Activated T-cell treated with anti-CD3 and anti-CD28 coated beads for 1 hour (primary cell): ENCODE measurements around the gene ZBTB16.
A peak's percentile ranks its signal among the peaks of the same experiment; 100 is the strongest.

Experiments
- DNase-seq: peaks from one replicate; pipeline ENCODE4 v3.0.0-alpha.2; 2020; ENCODE audit warnings: low read depth

The ZBTB16 gene

DNA sequence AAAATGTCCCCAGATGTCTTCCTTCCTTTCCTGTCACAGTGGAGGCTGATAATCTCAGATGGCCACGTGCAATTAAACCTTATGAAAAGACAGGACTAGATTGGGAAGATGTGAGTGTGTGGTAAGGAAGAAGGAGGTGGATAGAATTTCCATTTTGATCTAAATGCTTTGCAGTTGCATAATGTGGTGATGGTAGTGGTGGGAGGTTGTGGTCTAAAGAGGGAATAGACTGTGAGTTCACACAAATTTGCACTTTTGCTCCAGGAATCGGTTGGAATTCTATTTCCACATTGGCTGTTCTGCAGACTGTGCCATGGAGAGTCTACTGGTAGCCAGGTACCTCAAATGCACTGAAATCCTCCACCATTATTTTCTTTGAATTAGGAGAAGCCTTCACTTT lies 93.3 kb downstream of the ZBTB16 start:
- DNase-seq = no peak

DNA sequence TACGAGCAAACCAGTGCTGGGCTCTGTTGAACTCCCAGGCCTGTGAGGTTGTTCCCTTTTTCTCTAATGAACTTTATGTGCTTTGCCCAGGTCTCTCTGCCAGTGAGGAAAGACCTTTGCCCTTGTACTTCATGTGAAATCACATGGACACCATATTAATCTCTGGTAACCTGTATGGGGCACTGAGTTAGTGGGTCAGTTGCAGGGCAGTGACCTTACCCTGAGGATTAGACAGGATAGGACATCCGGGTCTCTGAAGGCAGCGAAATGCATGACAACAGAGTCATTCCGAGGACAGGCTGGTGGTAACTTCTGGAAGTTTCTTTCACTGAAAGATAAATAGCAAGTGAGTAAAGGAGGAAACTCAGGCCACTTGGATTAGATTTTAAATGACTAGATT lies 93.7 kb downstream of the ZBTB16 start:
- DNase-seq = no peak

DNA sequence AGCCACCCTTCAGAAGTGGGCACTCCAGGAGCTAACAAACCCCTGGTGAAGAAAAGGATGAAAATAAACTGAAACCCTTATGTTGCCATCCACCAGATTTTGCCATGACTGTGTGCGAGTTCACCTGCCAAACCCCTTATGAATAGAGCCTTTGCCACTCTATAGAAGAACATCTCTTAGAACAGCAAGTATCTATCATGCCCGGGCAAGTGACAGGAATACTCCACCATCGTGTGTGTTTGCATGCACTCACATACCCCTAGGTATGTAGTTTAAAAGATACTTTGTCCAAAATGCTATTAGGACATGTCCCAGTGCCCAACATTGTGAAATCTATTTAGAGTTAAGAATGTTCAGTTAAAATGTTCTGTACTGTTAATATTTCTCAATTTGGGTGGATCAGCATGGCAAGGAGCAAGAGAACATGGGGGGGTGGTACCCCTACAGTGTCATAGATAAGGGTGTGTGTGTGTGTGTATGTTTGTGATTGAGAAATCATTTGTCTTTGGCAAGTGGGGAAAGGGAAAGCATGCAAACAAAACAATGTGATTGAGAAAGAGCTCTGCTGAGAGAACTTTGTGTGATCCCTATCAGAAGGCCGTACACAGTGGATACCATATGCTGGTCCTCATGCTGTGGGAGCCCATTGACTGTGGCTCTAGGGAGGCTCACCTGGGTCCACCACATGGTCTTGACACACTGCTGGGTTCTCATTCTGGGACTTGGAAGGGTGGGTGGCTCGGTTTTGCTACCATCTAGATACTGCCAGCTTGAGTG lies 94.9 kb downstream of the ZBTB16 start:
- no peak for DNase-seq

DNA sequence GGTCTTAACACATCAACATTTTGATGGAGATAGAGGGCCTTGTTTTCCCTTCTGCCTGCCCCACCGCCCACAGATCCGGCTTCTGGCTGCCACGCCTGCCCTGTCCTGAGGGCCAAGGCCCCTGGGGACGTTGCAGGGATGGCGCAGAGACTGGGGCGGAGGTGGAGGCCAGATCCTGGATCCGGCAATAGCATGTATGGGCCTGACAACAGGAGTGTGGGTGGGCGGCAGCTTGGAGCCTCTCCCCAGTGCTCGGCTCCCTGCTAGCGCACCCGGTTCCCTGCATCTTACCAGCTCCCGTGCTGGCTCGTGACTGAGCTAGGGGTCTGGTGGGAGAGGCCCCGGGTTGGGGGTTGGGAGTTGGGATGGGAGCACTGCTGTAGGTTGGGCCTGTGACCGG lies 95.6 kb downstream of the ZBTB16 start:
- DNase-seq = no peak

DNA sequence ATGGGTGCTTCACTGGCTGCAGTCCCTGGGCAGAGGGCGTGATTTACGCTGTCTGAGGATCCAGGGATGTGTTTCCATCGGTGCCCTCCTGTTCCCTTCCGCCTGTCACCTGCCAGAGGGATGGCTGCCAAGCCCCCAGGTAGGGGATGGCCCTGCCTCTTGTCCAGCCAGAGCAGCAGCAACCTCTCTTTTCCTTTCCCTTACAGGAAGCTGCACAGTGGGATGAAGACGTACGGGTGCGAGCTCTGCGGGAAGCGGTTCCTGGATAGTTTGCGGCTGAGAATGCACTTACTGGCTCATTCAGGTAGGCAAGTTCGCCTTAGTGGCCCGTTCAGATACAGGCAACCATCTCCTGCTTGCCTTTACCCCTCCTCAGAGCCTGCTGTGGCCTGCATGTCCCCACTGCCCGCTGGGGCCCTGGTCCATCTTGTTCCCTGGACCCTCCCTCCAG lies 96.6 kb downstream of the ZBTB16 start:
- no peak for DNase-seq

DNA sequence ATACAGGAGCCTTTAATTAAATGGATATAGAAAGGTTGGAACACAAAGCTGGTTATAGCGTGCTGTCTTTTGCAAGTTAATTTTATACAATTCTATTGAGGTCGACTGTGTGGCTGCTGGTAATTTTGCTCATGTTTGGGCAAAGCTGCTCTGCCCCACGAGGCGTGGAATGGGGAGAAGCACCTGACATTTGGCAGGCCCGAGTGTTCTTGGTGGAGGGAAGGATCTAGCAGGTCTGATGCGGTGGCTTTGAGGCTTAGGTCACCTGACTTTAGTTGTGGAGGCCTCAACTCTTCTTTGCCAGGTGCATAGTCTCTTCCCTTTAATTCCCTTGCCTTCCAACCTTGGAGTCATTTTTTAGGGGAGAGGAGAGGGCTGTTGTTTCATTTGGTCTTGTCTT lies 97.3 kb downstream of the ZBTB16 start:
- no peak for DNase-seq

DNA sequence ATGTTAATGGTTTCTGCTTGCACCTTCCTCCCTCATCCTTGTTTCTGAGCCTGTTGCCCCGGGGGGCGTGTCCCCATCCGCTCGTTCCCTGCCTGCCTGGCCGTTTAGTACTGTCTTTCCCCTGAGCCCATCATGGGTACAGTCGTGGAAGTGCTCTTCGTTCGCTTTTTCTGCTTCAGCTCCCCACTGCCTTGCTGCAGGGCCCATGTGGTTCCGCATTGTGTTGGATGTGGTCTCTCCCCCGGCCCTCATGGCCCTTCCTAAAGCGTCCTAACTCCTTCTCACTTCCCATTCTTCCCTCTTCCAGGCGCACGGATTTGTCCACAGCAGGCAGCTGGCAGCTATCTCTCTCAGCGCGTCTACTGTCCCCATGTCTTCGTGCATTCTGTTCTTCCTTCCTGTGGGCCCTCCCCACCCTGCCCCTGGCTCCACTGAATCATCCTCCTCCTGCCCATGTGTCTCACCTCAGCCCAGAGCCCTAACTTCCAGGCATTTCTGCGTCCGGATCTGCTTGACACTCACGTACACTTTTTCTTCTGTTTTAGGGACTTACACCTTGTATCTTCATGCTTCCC lies 98.1 kb downstream of the ZBTB16 start:
- DNase-seq = no peak

DNA sequence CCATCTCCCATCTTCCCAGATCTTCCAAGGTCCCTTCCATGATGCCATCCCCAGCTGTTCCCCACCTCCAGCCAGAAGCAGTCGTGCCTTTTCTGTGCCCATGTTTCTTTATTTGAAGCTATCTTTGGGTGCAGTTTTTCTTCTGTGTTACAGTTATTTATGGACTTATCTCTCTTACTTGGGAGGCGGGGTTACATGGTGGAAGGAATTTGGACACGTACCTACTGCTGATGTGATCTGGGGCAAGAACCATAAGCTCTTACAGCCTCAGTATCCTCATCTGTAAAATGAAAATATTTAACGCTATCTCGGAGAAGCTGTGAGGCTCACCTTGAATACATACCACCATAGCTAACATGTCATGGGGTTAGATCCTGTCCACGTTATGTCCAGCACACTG lies 98.9 kb downstream of the ZBTB16 start:
- DNase-seq = no peak

DNA sequence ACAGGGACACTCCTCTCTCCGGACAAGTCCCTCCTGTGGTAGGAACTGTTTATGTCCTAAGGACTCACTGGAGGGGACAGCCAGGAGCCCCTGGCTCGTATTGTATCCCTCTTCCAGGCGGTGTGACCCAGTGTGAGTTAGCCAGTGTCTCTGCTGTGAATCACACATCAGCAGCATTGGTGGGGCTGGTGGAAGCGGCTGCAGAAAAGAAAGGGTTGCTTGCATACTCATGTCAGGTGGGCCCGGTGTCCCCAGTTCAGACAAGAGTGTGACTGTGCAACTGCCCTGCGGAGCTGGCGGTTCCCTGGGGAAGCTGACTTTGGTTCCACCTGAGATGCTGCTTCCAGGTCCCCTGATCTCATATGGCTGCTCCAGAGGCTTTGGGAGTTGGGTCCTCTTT lies 99.4 kb downstream of the ZBTB16 start:
- DNase-seq = no peak

DNA sequence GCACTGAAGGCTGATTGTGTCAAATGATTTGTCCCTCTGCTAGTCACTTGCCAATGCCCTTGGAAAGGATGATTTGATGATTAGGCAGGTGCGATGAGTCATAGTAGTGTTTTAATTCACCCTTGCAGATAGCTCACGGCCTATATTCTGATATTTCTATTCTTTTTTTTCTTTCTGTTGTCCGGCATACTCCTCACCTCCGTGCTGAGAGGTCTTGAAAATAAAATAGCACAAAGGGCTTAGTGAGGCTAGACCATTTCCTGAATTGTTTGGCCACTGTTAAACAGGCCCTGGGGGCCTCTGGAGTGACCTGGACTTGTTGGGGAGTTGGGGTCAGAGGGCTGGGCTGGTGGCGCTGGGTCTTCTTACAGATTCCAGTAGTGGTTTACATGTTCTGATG lies 99.8 kb downstream of the ZBTB16 start:
- no peak for DNase-seq

DNA sequence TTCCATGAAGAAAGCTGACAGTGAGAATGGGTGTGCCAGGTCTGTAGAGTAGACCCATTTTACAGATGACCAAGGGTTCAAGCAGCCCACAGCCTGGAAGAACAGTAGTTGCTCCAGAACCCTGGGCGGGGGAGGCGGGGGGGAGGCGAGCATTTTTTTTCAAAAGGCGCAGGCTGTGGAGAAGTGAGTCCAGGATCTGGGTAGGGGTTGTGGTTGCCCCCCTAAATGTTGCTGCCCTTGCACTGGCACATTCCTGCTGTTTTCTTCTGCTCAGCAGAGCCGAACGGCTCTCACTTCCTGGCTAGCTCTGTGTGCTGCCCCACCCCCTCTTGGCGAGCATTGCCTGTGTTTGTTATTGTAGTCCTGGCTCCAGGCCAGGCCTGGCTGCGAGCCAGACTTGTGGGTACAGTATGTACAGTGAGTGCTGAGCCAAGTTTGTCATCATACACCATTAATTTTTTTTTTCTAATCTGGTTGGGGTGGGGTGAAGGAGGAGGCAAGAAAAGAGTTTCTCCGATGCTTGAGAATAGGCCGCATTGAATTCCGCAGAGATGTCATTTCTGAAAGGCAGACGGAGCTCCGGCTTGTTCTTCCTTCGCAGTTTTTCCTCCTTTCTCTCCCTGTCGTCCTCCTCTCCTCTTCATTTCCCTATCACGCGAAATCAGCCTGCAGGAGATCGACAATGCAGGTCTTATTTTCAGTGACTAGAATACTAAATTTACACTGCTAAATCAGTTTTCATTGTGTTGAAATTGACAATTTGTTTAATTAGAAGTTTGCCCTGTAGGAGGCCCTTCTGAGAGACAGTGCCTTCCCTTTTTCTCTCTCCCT lies 100.5 kb downstream of the ZBTB16 start:
- peak; percentile 98 for DNase-seq

DNA sequence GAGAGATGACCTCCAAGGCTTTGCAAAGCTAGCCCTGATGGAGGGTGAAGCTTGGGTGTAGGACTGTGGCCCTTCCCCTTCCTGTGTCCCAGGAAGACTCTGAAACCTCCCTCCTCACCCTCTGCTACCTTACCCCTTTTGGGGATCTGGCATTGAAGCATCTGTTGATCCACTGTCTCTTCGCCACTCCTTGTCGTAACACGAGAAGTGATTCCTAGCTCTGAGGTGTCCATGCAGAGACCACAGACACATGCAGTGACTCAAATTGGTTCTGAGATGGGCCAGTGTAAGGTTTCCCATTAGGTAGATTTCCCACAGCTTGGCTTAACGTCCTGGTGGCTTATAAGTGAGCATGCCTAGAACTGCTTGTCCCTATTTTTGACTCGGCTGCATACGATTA lies 101.4 kb downstream of the ZBTB16 start:
- DNase-seq = no peak

DNA sequence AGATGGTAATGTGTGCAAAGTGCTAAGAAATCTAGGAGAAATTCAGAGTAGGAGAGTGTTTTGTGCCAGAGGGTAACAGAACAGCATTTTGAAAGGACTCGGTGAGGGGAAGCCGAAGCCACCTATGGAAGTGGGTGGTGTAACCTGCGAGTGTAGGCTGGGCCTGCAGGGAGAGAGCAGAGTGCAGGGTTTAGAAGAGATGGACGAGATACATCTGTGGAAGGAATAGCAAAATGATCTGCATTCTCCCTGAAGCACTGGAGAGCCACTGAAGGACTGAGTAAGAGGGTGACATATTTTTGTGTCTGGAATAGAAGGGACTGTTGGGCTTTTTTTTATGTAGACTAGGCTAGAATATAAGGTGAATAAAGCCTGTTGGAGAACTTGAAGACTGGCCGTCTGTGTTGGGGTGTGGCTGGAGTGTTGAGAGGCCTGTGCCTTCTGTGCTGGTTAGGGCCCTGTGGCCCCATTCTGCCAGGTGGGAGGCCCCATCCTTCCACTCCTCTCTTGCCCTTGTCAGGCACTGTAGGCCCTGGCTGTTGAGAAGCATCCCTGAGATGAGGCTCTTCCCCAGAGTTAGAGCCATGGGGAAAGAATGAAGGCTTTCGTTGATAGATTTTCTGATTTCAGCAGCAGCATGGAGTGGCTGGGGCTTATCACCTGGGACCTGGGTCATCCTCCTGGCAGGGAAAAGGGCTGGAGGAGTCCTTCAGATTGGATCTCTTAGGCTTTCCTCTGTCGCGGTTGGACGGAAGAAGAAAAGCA lies 102.2 kb downstream of the ZBTB16 start:
- DNase-seq = no peak

DNA sequence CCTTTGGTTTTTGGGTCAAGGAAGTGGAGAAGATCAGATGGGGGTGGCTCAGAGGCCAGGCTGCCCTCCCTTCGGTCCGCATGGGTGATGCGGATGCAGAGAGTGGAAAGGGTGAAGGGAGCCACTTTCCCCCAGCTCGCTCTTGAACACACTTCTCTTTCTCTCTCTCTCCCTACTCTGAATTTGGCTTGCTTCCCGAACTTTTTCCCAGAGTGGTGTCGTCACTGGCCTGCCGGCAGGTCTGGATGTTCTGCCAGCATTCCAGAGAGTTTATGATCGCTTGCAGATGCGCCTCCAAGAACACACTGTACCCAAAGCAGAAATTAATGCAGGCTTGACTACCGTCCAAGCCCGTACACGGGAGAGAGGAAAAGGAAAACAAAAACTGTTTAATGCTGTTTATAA lies 103.2 kb downstream of the ZBTB16 start:
- no peak for DNase-seq

DNA sequence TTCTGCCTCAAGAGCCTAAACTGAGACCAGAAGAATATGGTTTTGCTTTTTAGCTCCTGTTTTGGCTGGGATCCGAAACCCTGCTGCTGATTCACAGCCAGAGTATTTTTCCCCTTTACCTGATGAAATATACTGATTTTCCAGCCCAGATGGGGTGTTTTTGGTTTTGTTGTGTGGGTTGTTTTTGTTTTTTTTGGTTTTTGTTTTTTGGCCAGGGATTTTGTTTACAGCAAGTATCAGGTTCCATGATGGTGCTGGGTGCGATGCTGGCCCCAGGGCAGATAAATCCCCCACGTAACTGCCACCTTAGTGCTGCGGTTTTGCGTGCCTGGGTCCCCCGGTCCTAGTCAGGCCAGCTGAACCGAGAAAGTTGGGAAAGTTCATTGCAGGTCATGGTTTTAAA lies 103.7 kb downstream of the ZBTB16 start:
- no peak for DNase-seq

DNA sequence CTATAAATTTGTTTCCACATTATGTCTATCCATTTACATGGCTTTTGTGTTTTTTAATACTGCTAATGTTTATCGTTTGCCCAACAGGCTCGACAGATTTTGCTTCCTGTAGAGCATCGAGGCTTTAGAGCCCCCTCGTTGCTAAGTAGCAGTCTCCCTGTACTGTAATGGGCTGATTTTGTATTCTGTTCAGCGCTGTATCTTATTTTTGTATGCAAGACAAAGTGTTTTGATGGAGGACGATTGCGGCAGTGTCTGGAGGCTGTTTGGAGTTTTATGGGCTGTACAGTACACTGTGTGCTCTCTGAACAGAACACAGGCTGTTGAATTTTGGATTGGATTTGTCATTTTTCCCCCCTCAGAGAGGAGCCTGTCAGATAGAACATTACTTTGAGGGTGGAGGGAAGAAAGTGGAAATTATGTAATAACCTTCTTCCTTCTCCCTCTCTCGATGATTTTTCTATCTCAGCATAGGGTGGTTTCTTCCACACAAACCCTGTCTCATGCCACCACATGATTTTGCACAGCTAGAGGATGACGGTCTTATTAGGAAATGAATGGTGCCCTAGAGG lies 104.4 kb downstream of the ZBTB16 start:
- DNase-seq = no peak

DNA sequence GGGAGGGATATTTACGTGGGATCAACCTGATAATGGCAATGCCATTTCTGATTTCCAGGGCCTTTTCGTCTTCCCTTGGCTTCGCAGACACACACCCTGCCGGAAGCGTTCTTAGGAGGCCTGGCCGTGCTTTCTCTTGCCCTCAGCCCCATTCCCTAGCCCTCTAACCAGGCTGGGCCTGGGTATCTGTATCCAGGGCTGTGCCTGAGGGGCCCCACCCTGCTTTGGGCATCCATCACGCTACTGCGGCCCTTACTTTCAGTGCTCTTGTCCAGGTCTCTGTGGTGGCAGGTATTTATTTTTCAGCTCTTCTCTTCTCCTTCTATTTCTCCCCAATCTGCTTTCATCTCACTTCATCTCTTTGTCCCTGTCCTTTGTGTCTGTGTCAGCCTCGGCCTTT lies 105.0 kb downstream of the ZBTB16 start:
- no peak for DNase-seq

DNA sequence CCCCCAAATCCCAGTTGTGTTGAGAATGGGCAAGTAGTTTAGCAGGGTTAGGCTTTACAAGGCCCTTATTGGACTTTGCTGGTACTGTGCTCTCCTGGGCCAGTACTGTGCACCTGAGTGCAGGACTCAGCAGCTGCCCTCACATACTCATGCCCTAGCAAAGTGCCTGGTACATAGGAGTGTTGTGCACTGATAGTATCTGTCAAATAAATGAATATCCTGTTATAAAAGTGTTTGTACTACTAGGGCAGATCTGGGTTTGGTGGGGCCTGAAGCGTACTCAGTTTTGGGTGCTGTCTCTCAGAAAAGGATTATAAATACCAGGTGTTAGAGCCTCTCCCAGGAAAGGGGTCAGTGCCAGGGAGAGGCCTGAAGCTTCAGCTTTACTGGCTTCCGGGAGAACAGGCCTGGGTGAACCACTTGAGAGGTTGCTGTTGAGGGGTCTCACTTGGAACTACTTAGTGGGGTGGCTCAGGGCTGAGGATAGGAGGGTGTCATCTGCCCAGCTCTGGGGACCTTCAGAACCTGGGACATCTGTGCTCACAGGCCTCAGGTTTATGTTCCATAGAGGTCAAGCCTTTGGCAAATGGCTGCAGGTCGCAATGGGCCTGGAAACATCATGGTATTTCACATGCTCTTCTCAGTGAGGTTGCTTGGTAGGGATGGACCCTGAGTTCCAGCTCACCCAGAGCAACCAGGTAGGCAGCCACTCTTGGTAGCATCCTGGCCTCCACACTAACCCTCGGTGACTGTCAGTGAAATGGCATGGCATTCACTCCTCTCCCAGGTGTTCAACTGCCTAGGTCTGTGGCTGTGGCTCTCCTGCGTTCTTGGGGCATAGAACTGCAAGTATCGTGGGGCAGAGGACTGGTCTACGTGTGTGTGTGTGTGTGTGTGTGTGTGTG lies 106.1 kb downstream of the ZBTB16 start:
- DNase-seq = no peak

DNA sequence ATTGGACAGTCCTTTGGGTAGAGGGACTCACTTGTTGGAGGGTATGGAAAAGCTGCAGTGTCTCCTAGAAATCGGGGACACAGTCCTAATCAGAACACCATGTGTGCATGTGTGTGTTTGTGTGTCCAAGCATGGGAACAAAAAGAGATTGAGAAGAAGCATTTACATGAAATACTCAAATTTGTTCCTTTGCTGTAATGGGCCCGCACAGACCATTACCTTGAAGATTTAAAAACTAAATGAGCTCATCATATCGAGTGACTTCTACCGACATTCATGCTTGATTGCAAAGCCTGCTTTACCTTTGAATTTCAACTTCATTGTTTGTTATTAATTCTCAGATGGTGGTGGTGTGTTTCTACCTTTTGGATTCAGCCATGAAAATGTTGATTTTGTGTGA lies 106.9 kb downstream of the ZBTB16 start:
- no peak for DNase-seq

DNA sequence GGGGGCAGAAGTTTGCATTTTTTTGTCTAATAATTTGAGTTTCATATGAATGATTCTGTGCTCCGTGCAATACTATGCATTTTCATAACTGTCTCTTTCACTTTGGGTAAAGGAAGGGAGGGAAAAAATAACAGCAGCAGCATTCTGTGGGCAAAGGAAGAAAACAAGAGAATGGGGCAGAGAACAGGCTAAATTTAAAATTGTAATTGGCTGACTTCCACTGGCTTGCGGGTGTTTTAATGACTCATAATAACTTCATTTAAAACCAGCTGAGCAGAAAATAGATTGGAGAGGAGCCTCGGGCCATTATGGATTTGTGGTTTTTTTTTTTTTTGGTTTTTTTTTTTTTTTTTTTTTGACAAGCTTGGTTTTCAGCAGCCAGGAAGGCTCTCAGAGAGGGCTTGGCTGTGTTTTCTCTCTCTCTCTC lies 107.4 kb downstream of the ZBTB16 start:
- no peak for DNase-seq

DNA sequence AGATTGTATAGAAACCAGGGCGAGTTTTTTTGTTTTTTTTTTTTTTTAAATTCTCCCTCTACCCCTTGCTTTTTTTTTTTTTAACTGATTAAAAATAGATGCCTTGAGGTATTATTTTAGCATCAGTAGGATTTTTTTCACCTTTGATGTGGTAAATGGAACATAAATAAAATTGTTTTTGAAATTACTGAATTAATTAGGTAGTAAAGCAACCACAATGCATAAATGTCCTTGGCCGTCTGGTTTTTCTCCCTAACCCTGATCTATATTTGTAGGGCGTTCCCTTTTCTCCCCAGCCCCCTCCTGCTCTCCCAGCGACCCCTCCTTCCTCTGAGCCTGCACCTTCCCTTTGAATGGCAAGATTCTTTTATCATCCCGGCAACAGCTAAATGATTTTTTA lies 107.8 kb downstream of the ZBTB16 start:
- DNase-seq = no peak
